ENCODE data around the gene TGFA. TPM values are rescaled to one million over a fixed set of nuclear protein-coding genes. Genes with fewer than 3 reads are reported as not detected.

TGFA gene
- total and polyA plus RNA-seq, 2 donors from 2014 or later = 8.3 to 30.8 TPM

DNA sequence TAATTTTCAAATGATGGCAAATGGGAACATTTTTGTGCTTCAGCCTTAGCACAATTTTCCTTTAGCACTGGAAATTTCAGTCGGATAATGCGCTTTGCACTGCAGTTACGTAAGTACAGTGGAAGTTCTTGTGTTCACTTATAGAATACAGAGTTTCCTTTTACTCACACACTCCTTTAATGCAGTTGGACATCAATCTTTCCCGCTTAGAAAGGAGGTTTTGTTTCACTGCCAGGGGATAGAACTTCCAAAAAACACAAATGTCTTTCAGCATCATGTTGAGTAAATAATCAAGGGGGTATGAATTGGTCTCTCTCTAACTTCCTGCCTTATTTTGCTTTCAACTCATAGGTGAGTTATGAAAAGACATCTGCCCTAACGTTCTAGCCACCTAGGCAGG lies 63.2 kb downstream of the TGFA start:
- TF ChIP-seq, protein P1, sequence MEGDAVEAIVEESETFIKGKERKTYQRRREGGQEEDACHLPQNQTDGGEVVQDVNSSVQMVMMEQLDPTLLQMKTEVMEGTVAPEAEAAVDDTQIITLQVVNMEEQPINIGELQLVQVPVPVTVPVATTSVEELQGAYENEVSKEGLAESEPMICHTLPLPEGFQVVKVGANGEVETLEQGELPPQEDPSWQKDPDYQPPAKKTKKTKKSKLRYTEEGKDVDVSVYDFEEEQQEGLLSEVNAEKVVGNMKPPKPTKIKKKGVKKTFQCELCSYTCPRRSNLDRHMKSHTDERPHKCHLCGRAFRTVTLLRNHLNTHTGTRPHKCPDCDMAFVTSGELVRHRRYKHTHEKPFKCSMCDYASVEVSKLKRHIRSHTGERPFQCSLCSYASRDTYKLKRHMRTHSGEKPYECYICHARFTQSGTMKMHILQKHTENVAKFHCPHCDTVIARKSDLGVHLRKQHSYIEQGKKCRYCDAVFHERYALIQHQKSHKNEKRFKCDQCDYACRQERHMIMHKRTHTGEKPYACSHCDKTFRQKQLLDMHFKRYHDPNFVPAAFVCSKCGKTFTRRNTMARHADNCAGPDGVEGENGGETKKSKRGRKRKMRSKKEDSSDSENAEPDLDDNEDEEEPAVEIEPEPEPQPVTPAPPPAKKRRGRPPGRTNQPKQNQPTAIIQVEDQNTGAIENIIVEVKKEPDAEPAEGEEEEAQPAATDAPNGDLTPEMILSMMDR (IDR thresholded peaks at IDR 0.05; ENCODE audit: borderline replicate concordance, extremely low read depth, insufficient read depth) = no peak
- no peak for FAIRE-seq
- Histone ChIP-seq H3K36me3 (ENCODE audit: control insufficient read depth in 2 of 3, insufficient read depth in 3 of 3, low read length in 3 of 3) (no peaks in the 10 kb centered on the region), H3K4me1 (ENCODE audit: control insufficient read depth in 2 of 3, insufficient read depth in 2 of 3, low read depth in 1 of 3, low read length in 3 of 3) (no peaks in the 10 kb centered on the region), H3K9ac (ENCODE audit: low read length in 3 of 3) (no peak overlapping the region), H3K9me3 (ENCODE audit: control insufficient read depth in 2 of 3, insufficient read depth in 1 of 3, low read length in 3 of 3) (no peaks in the 10 kb centered on the region), H3K27ac (ENCODE audit: low read depth in 2 of 2, low read length in 2 of 2) (no peak overlapping the region), H3K27me3 (ENCODE audit: control insufficient read depth, insufficient read depth, low read length) (no peaks in the 10 kb centered on the region), H3K4me3 (ENCODE audit: low read length in 3 of 3) (no peak overlapping the region)
- intact Hi-C loops (cut with DNase I) = no loop called here
- no peak for DNase-seq

DNA sequence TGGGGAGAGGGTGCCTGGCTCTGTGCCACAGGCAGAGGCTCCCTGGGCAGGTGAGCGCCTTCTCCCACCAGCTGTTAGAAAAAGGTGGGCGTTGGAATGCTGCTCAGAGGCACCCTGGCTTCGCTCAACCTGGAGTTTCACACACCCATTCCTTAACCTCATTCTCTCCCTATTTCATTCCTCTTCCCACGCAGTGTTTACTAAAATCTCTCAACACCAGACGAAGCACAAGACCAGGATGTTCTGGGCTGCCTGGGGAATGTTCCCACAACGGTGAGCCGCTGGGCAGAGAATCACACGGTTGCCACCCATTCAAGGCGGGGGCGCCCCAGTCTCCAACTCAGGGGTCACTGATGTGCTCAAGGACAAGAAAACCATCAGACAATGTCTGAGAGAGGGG lies 64.5 kb downstream of the TGFA start:
- FAIRE-seq (no peak), DNase-seq (no peak)
- Histone ChIP-seq H3K36me3 (ENCODE audit: control insufficient read depth in 2 of 3, insufficient read depth in 3 of 3, low read length in 3 of 3) (no peaks in the 10 kb centered on the region), H3K27me3 (ENCODE audit: control insufficient read depth, insufficient read depth, low read length) (no peaks in the 10 kb centered on the region), H3K27ac (ENCODE audit: low read depth in 2 of 2, low read length in 2 of 2) (no peak overlapping the region), H3K9ac (ENCODE audit: low read length in 3 of 3) (no peak overlapping the region), H3K9me3 (ENCODE audit: control insufficient read depth in 2 of 3, insufficient read depth in 1 of 3, low read length in 3 of 3) (no peaks in the 10 kb centered on the region), H3K4me1 (ENCODE audit: control insufficient read depth in 2 of 3, insufficient read depth in 2 of 3, low read depth in 1 of 3, low read length in 3 of 3) (no peaks in the 10 kb centered on the region), H3K4me3 (ENCODE audit: low read length in 3 of 3) (no peak overlapping the region)
- intact Hi-C loops (cut with DNase I) = no loop called here
- TF ChIP-seq, protein P1 (IDR thresholded peaks at IDR 0.05; ENCODE audit: borderline replicate concordance, extremely low read depth, insufficient read depth) = no peak

DNA sequence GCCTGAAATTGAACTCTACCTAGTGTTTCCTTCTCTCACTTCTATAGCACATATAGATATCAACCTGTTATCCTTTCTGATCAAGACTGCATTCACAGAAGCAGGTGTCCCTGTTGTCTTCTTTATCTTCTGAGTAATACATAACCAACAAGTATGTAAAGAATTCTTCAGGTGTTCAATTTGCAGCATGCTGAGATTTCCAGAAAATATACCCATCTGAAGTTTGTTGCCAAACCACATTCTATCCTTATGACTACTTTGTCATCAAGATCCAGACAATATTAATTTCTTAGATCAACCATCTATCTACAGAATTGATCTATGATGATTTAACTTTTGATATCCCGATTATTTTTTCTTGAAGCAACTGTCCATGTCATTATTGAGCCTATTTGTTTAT lies 69.5 kb downstream of the TGFA start:
- no peaks in the 10 kb centered on the region for H3K9me3 ChIP-seq (ENCODE audit: control insufficient read depth in 2 of 3, insufficient read depth in 1 of 3, low read length in 3 of 3)
- intact Hi-C loops (cut with DNase I) = no loop called here
- no peak overlapping the region for H3K27ac ChIP-seq (ENCODE audit: low read depth in 2 of 2, low read length in 2 of 2)
- no peaks in the 10 kb centered on the region for H3K4me1 ChIP-seq (ENCODE audit: control insufficient read depth in 2 of 3, insufficient read depth in 2 of 3, low read depth in 1 of 3, low read length in 3 of 3)
- no peak overlapping the region for H3K9ac ChIP-seq (ENCODE audit: low read length in 3 of 3)
- no peaks in the 10 kb centered on the region for H3K27me3 ChIP-seq (ENCODE audit: control insufficient read depth, insufficient read depth, low read length)
- no peak for DNase-seq
- H3K4me3 ChIP-seq (ENCODE audit: low read length in 3 of 3) = no peak overlapping the region
- no peaks in the 10 kb centered on the region for H3K36me3 ChIP-seq (ENCODE audit: control insufficient read depth in 2 of 3, insufficient read depth in 3 of 3, low read length in 3 of 3)
- no peak for FAIRE-seq
- TF ChIP-seq, protein P1 (IDR thresholded peaks at IDR 0.05; ENCODE audit: borderline replicate concordance, extremely low read depth, insufficient read depth) = no peak

DNA sequence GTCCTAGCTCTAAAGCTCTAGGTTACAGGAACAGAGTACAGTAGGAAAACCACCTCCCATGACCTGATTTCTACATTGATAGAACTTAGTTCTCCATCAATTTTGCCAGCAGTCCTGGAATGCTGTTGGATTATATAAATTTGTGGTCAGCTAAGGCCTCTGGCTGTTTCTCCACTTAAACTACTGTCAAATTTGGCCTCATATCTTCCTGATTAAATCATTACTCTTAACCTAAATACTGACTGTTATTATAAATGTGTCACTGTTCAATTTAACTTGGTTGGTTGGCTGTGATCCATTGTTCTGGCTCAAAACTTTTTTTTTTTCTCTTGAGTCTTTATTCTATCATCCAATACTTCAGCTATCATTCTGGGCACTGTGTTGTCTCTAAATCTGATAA lies 71.2 kb downstream of the TGFA start:
- H3K4me3 ChIP-seq (ENCODE audit: low read length in 3 of 3) = no peak overlapping the region
- no peaks in the 10 kb centered on the region for H3K36me3 ChIP-seq (ENCODE audit: control insufficient read depth in 2 of 3, insufficient read depth in 3 of 3, low read length in 3 of 3)
- TF ChIP-seq, protein P1 (IDR thresholded peaks at IDR 0.05; ENCODE audit: borderline replicate concordance, extremely low read depth, insufficient read depth) = no peak
- intact Hi-C loops (cut with DNase I) = no loop called here
- no peaks in the 10 kb centered on the region for H3K27me3 ChIP-seq (ENCODE audit: control insufficient read depth, insufficient read depth, low read length)
- FAIRE-seq (no peak), DNase-seq (no peak)
- no peaks in the 10 kb centered on the region for H3K9me3 ChIP-seq (ENCODE audit: control insufficient read depth in 2 of 3, insufficient read depth in 1 of 3, low read length in 3 of 3)
- H3K9ac ChIP-seq (ENCODE audit: low read length in 3 of 3) = no peak overlapping the region
- H3K4me1 ChIP-seq (ENCODE audit: control insufficient read depth in 2 of 3, insufficient read depth in 2 of 3, low read depth in 1 of 3, low read length in 3 of 3) = no peaks in the 10 kb centered on the region
- no peak overlapping the region for H3K27ac ChIP-seq (ENCODE audit: low read depth in 2 of 2, low read length in 2 of 2)

Measured in kidney (tissue), 14 donors.